CD14-positive monocyte (primary cell): ENCODE results near the gene CCNH. TPM values are rescaled to one million over a fixed set of nuclear protein-coding genes. Genes with fewer than 3 reads are reported as not detected.

ENCODE experiments used
- DNase-seq, 3 donors: peaks; one replicate each; pipeline ENCODE4 v3.0.0-alpha.2; 2011 to 2022
- H2AFZ ChIP-seq: 2 replicates; pipeline ENCODE4 v1.6.0; 2012; ENCODE audit warnings: mild to moderate bottlenecking, low read depth, low read length, inconsistent platforms; ENCODE audit not compliant: insufficient read depth, poor library complexity, severe bottlenecking
- H3K27ac ChIP-seq, 2 donors: 1 replicate in 1 of 2; 2 replicates in 1 of 2; pipeline ENCODE4 v1.5.1; 2012 to 2013; ENCODE audit warnings: low read length in 2 of 2, control low read depth in 1 of 2, inconsistent platforms in 1 of 2, low read depth in 1 of 2, mild to moderate bottlenecking in 1 of 2
- H3K27me3 ChIP-seq, 2 donors: one replicate each; pipeline versions ENCODE4 v1.6.0 to v1.6.1; 2011 to 2013; ENCODE audit warnings: low read length in 2 of 2; ENCODE audit not compliant: control insufficient read depth in 2 of 2, insufficient read depth in 2 of 2
- H3K36me3 ChIP-seq, 2 donors: replicated peaks in 1 of 2; 1 replicate in 1 of 2; 2 replicates in 1 of 2; pipeline versions ENCODE4 v1.5.1 to v1.6.1; 2012 to 2013; ENCODE audit warnings: low read length in 2 of 2, control low read depth in 1 of 2, inconsistent platforms in 1 of 2, mild to moderate bottlenecking in 1 of 2; ENCODE audit not compliant: insufficient read depth in 2 of 2, control insufficient read depth in 1 of 2
- H3K4me1 ChIP-seq, 2 donors: 1 replicate in 1 of 2; 2 replicates in 1 of 2; pipeline versions ENCODE4 v1.5.1 to v1.6.1; 2012 to 2013; ENCODE audit warnings: low read length in 2 of 2, control low read depth in 1 of 2, inconsistent platforms in 1 of 2, mild to moderate bottlenecking in 1 of 2, moderate library complexity in 1 of 2; ENCODE audit not compliant: insufficient read depth in 2 of 2, control insufficient read depth in 1 of 2
- H3K4me2 ChIP-seq: replicated peaks from 2 replicates; pipeline ENCODE3; 2012; ENCODE audit warnings: low read length, moderate library complexity, mild to moderate bottlenecking; ENCODE audit not compliant: poor library complexity, severe bottlenecking; ENCODE audit errors: extremely low read depth
- H3K4me3 ChIP-seq, 3 experiments: fragments of 200-600 bp in 1 of 3; sonication (generic) in 1 of 3; replicated peaks in 1 of 3; 1 replicate in 2 of 3; 2 replicates in 1 of 3; pipeline ENCODE4 v1.5.1; 2011 to 2013; ENCODE audit warnings: low read length in 3 of 3, mild to moderate bottlenecking in 3 of 3, control low read depth in 2 of 3, low read depth in 2 of 3, inconsistent platforms in 1 of 3, moderate library complexity in 1 of 3
- H3K79me2 ChIP-seq: 2 replicates; pipeline ENCODE4 v1.6.0; 2012; ENCODE audit warnings: mild to moderate bottlenecking, control low read depth, inconsistent platforms, low read length, moderate library complexity; ENCODE audit not compliant: insufficient read depth
- H3K9ac ChIP-seq: 2 replicates; pipeline ENCODE4 v1.6.0; 2017; ENCODE audit warnings: low read length, mild to moderate bottlenecking; ENCODE audit not compliant: insufficient read depth, poor library complexity, severe bottlenecking
- H3K9me3 ChIP-seq, 2 donors: replicated peaks in 1 of 2; 1 replicate in 1 of 2; 2 replicates in 1 of 2; pipeline versions ENCODE4 v1.5.1 to v1.6.1; 2012 to 2013; ENCODE audit warnings: low read length in 2 of 2, control low read depth in 1 of 2; ENCODE audit not compliant: control insufficient read depth in 1 of 2, insufficient read depth in 1 of 2
- H4K20me1 ChIP-seq: 2 replicates; pipeline ENCODE4 v1.6.0; 2012; ENCODE audit warnings: mild to moderate bottlenecking, low read length, control low read depth, moderate library complexity; ENCODE audit not compliant: insufficient read depth
- H3K27ac Mint-ChIP-seq, 7 donors: one replicate each; pipeline ENCODE4 v1.8.0; 2020; ENCODE audit warnings: mild to moderate bottlenecking in 7 of 7, mixed read lengths in 7 of 7, moderate library complexity in 6 of 7, inconsistent platforms in 2 of 7
- H3K27me3 Mint-ChIP-seq, 3 donors: one replicate each; pipeline ENCODE4 v1.8.0; 2021 to 2022; ENCODE audit warnings: low read depth in 3 of 3, mild to moderate bottlenecking in 3 of 3, mixed read lengths in 3 of 3, moderate library complexity in 3 of 3, inconsistent platforms in 1 of 3
- H3K36me3 Mint-ChIP-seq, 2 donors: one replicate each; pipeline ENCODE4 v1.8.0; 2020; ENCODE audit warnings: mixed read lengths in 2 of 2, inconsistent platforms in 1 of 2, mild to moderate bottlenecking in 1 of 2
- H3K4me1 Mint-ChIP-seq: one replicate; pipeline ENCODE4 v1.8.0; 2020; ENCODE audit warnings: mild to moderate bottlenecking, mixed read lengths
- H3K4me3 Mint-ChIP-seq, 2 donors: one replicate each; pipeline ENCODE4 v1.8.0; 2020; ENCODE audit warnings: mild to moderate bottlenecking in 2 of 2, mixed read lengths in 2 of 2, moderate library complexity in 1 of 2
- H3K9me3 Mint-ChIP-seq, 7 donors: one replicate each; pipeline ENCODE4 v1.8.0; 2020 to 2022; ENCODE audit warnings: mixed read lengths in 7 of 7, mild to moderate bottlenecking in 6 of 7, moderate library complexity in 6 of 7, inconsistent platforms in 2 of 7
- WGBS: methylation state at CpG from one replicate; pipeline ENCODE4 v1.1.5; 2013; ENCODE audit warnings: missing lambda C conversion rate; ENCODE audit not compliant: insufficient coverage; 5-methylcytosine and 5-hydroxymethylcytosine counted together
- intact Hi-C, 2 donors: fragments of 100-400 bp; cut with micrococcal nuclease; formaldehyde crosslinking; loops; one replicate each; pipeline versions ENCODE4 v1.15.0 to v1.15.1; 2023
- polyA plus RNA-seq, 3 donors: library from polyadenylated mRNA; depleted of rRNA in 1 of 3; unstranded in 2 of 3; stranded (reverse) in 1 of 3; fragments of 300-500 nt in 2 of 3; fragments of >200 nt in 1 of 3; fragmentation: Illumina TruSeq in 2 of 3; gene quantifications; 1 replicate in 2 of 3; 2 replicates in 1 of 3; pipeline ENCODE4 v1.2.3, GENCODE V29; 2012 to 2021
- TF ChIP-seq, protein P1 (sequence below): fragments of 200-600 bp; IDR thresholded peaks from one replicate; pipeline ENCODE4 v1.8.0; 2022; ENCODE audit warnings: antibody characterized with exemption, mild to moderate bottlenecking

Gene CCNH
- polyA plus RNA-seq, 3 donors: 60.3 to 64.0 (median 62.1) TPM

DNA sequence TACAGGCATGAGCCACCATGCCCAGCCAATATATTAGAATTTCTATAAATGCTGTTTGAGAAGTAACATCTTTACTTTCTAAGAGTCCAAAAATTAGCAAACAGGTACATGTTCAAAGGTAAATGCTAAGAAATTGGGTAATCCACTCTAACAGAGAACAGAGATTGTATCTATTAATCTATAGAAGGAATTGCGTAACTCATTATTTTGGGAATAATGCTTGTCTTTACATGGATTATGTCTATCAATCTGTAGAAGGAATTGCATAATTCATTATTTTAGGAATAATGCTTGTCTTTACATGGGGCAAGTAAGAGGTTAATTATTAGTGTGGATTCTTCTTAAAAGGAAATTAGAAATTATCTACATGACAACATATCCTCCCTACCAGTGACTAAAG is 30.5 kb downstream of the CCNH start:
- Mint-ChIP-seq H3K9me3 (no peaks in the 10 kb centered on the region), H3K36me3 (peaks cover 52 to 76% of the 10 kb centered on the region in 2 donors), H3K27me3 (no peaks in the 10 kb centered on the region), H3K4me1 (no peaks in the 10 kb centered on the region), H3K4me3 (no peak overlapping the region), H3K27ac (no peak overlapping the region)
- no peak for DNase-seq
- H3K9me3 ChIP-seq: no peaks in the 10 kb centered on the region
- no CpG with 5 or more reads among the region's 1 CpG for WGBS
- intact Hi-C loops: no loop called here
- no peaks in the 10 kb centered on the region for H3K4me1 ChIP-seq
- H3K4me2 ChIP-seq: no peak overlapping the region
- H4K20me1 ChIP-seq: peaks cover 41% of the 10 kb centered on the region
- H3K27ac ChIP-seq: no peak overlapping the region
- H3K36me3 ChIP-seq: peaks cover 90 to 99% of the 10 kb centered on the region in 2 donors
- no peak overlapping the region for H3K4me3 ChIP-seq
- peaks cover 6% of the 10 kb centered on the region for H3K79me2 ChIP-seq
- H3K27me3 ChIP-seq: no peaks in the 10 kb centered on the region
- no peak overlapping the region for H3K9ac ChIP-seq
- no peak overlapping the region for H2AFZ ChIP-seq
- TF ChIP-seq, protein P1, sequence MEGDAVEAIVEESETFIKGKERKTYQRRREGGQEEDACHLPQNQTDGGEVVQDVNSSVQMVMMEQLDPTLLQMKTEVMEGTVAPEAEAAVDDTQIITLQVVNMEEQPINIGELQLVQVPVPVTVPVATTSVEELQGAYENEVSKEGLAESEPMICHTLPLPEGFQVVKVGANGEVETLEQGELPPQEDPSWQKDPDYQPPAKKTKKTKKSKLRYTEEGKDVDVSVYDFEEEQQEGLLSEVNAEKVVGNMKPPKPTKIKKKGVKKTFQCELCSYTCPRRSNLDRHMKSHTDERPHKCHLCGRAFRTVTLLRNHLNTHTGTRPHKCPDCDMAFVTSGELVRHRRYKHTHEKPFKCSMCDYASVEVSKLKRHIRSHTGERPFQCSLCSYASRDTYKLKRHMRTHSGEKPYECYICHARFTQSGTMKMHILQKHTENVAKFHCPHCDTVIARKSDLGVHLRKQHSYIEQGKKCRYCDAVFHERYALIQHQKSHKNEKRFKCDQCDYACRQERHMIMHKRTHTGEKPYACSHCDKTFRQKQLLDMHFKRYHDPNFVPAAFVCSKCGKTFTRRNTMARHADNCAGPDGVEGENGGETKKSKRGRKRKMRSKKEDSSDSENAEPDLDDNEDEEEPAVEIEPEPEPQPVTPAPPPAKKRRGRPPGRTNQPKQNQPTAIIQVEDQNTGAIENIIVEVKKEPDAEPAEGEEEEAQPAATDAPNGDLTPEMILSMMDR: no peak

DNA sequence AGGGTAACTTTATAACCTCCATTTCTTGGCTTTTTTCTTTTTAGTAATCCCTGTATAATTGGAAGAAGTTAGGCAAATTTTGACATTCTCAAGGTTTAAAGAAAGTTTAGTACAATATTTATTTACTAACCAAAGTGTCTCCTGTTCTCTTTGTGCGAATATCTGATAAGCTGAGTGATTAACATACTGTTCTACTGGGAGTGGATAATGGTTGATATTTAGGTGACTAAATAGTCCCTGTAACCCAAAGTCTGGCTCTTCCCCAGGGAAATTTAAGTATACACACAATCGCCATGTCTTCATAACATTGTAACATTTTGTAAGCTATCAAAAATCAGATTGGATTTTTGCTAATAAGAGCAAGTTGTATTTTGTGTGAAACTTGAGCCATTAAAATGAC is 40.0 kb downstream of the CCNH start:
- no peak overlapping the region for H3K4me3 Mint-ChIP-seq
- H3K36me3 Mint-ChIP-seq: peaks cover 63 to 82% of the 10 kb centered on the region in 2 donors
- no peak overlapping the region for H3K27ac Mint-ChIP-seq
- no peak overlapping the region for H3K27ac ChIP-seq
- H3K4me1 Mint-ChIP-seq: no peaks in the 10 kb centered on the region
- no peaks in the 10 kb centered on the region for H3K9me3 ChIP-seq
- no peaks in the 10 kb centered on the region for H3K9me3 Mint-ChIP-seq
- no CpG with 5 or more reads among the region's 2 CpGs for WGBS
- intact Hi-C loops: no loop called here
- H3K27me3 Mint-ChIP-seq: no peaks in the 10 kb centered on the region
- H4K20me1 ChIP-seq: peaks cover 4% of the 10 kb centered on the region
- no peak overlapping the region for H3K4me2 ChIP-seq
- no peak overlapping the region for H3K9ac ChIP-seq
- no peaks in the 10 kb centered on the region for H3K4me1 ChIP-seq
- no peaks in the 10 kb centered on the region for H3K79me2 ChIP-seq
- H3K4me3 ChIP-seq: no peak overlapping the region
- no peaks in the 10 kb centered on the region for H3K27me3 ChIP-seq
- TF ChIP-seq, protein P1: no peak
- DNase-seq: no peak
- H3K36me3 ChIP-seq: peaks cover 82 to 90% of the 10 kb centered on the region in 2 donors
- H2AFZ ChIP-seq: no peak overlapping the region
